Stimulated activated CD8-positive, alpha-beta memory T cell treated with anti-CD3 and anti-CD28 coated beads, Interleukin-4, amount 100 ng/mL, for 1 hour (primary cell): ENCODE measurements around the gene ELP1.

Experiments
- DNase-seq, 2 donors: peaks; one replicate each; pipeline ENCODE4 v3.0.0-alpha.2; 2020; ENCODE audit warnings: low read depth in 2 of 2, low spot score in 1 of 2

The ELP1 gene

GRCh38 chr9:108823829-108824228 lies 110.1 kb downstream of the ELP1 start:
- DNase-seq, result no peak
